Chondrocyte (in vitro differentiated cells): ENCODE data around the gene TXNDC8. TPM values are rescaled to one million over a fixed set of nuclear protein-coding genes. Genes with fewer than 3 reads are reported as not detected.

Experiments
- DNase-seq: peaks from one replicate; pipeline ENCODE4 v3.0.0; 2021; ENCODE audit warnings: mixed read lengths, low spot score
- H3K27ac Mint-ChIP-seq: one replicate; pipeline ENCODE4 v1.8.0; 2021; ENCODE audit warnings: mild to moderate bottlenecking, moderate library complexity, mixed read lengths; ENCODE audit not compliant: unreplicated experiment
- H3K27me3 Mint-ChIP-seq: 2 replicates; pipeline ENCODE4 v1.8.0; 2021; ENCODE audit warnings: low read depth, mixed read lengths
- H3K36me3 Mint-ChIP-seq: 2 replicates; pipeline ENCODE4 v1.8.0; 2021; ENCODE audit warnings: low read depth, mixed read lengths
- H3K4me1 Mint-ChIP-seq: 2 replicates; pipeline ENCODE4 v1.8.0; 2021; ENCODE audit warnings: low read depth, mild to moderate bottlenecking, mixed read lengths
- H3K4me3 Mint-ChIP-seq: one replicate; pipeline ENCODE4 v1.8.0; 2021; ENCODE audit warnings: mild to moderate bottlenecking, moderate library complexity, mixed read lengths; ENCODE audit not compliant: unreplicated experiment
- H3K9me3 Mint-ChIP-seq: 2 replicates; pipeline ENCODE4 v1.8.0; 2021; ENCODE audit warnings: low read depth, mixed read lengths
- CTCF ChIP-seq: fragments of 200-600 bp; sonication (generic); IDR thresholded peaks from 2 replicates; pipeline ENCODE4 v1.5.0; 2021; ENCODE audit warnings: antibody characterized with exemption, mild to moderate bottlenecking, moderate library complexity
- total RNA-seq: library from RNA; stranded (reverse); gene quantifications from 3 replicates; pipeline ENCODE4 v1.2.1, GENCODE V29; 2021

The TXNDC8 gene
- total RNA-seq, 1 donor from 2014 or later, result not detected

GRCh38 chr9:110336363-110336762 lies 1.3 kb downstream of the TXNDC8 start:
- TF ChIP-seq CTCF, result no peak
- Mint-ChIP-seq H3K4me1 (peaks cover 11% of the 10 kb centered on the region), H3K9me3 (peaks cover 1% of the 10 kb centered on the region), H3K27me3 (no peaks in the 10 kb centered on the region), H3K4me3 (no peak overlapping the region), H3K27ac (no peak overlapping the region), H3K36me3 (no peaks in the 10 kb centered on the region)
- DNase-seq, result no peak

DNA sequence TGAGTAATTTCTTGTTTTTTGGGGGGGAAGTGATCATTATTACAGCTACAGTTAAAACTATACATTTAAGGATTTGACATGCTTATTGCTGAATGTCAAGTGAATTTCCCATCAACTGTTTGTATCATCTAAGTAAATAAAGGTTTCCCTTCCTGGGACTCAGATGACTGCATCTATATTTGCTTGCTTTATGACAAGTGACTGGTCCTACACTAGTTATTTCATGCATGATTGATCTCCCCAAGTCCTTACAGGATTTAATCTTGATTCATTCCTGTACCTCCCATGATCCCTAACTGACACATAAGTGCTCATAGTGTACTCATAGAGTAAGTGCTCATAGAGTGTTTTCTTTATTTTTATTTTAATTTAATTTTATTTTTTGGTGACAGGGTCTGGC lies 2.8 kb downstream of the TXNDC8 start:
- H3K27me3 Mint-ChIP-seq, result no peaks in the 10 kb centered on the region
- DNase-seq, result no peak
- peaks cover 11% of the 10 kb centered on the region for H3K9me3 Mint-ChIP-seq
- no peak overlapping the region for H3K4me3 Mint-ChIP-seq
- no peaks in the 10 kb centered on the region for H3K36me3 Mint-ChIP-seq
- peaks cover 11% of the 10 kb centered on the region for H3K4me1 Mint-ChIP-seq
- H3K27ac Mint-ChIP-seq, result no peak overlapping the region
- TF ChIP-seq CTCF, result no peak

GRCh38 chr9:110334183-110334582 lies 3.5 kb downstream of the TXNDC8 start:
- no peak for DNase-seq
- Mint-ChIP-seq H3K36me3 (no peaks in the 10 kb centered on the region), H3K27me3 (no peaks in the 10 kb centered on the region), H3K27ac (no peak overlapping the region), H3K9me3 (peaks cover 11% of the 10 kb centered on the region), H3K4me3 (no peak overlapping the region), H3K4me1 (peaks cover 11% of the 10 kb centered on the region)
- no peak for TF ChIP-seq CTCF

DNA sequence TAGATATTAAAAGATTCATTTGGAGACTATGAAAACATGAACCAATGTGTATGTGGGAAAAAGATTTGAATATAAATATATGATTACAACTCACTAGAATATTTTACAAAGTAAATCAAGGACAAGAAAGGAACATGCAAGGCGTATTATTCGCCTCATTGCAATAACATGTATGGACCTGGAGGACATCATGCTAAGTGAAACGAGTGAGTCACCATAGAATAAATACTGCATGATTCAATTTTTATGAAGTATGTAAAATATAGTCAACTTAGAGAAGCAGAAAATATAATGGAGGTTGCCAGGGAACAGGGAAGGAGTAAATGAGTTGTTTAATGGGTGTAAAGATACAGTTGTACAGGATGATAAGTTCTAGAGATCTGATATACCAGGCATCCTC lies 4.9 kb downstream of the TXNDC8 start:
- H3K4me3 Mint-ChIP-seq, result no peak overlapping the region
- TF ChIP-seq CTCF, result no peak
- H3K27ac Mint-ChIP-seq, result no peak overlapping the region

DNA sequence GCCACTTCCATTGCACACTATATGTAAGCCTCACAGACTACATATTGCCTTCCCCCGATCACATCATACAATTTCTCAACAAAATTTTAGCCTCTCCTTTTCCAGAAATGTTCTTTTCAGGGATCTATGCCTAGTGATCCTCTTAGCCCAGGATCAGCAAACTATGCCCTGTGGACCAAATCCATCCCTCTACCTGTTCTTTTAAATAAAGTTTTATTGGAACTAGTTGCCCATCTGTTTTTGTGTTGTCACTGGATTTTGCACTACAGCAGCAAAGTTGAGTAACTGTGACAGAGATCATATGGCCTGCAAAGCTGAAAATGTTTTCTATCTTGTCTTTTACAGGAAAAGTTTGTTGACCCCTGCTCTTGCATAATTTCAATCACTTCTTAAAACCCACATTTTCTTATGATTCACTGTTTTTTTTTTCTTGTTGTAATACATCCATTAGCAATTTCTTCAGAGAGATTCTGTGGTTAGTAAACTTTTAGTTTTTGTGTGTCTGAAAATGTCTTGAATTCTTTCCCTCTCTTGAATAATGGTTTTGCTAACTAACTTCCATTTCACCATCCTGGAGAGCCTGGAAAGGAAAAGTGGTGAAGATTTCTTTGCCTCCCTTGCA lies 7.1 kb downstream of the TXNDC8 start:
- no peak for DNase-seq
- no peaks in the 10 kb centered on the region for H3K36me3 Mint-ChIP-seq
- no peaks in the 10 kb centered on the region for H3K27me3 Mint-ChIP-seq
- H3K4me3 Mint-ChIP-seq, result no peak overlapping the region
- H3K4me1 Mint-ChIP-seq, result no peaks in the 10 kb centered on the region
- peaks cover 11% of the 10 kb centered on the region for H3K9me3 Mint-ChIP-seq
- no peak for TF ChIP-seq CTCF
- H3K27ac Mint-ChIP-seq, result no peak overlapping the region

More for the DNA sequence above, 4.9 kb downstream of the TXNDC8 start:
- Mint-ChIP-seq H3K27me3 (no peaks in the 10 kb centered on the region), H3K36me3 (no peaks in the 10 kb centered on the region), H3K4me1 (peaks cover 2% of the 10 kb centered on the region), H3K9me3 (peaks cover 11% of the 10 kb centered on the region)
- DNase-seq, result no peak
